ENCODE data around the gene RASA1. TPM values are rescaled to one million over a fixed set of nuclear protein-coding genes. Genes with fewer than 3 reads are reported as not detected.

RASA1 gene
- total RNA-seq, 1 experiment from 2014 or later, result 29.0 TPM

GRCh38 chr5:87246061-87246460 is 21.6 kb upstream of the RASA1 start:
- no peak for TF ChIP-seq SIN3A (IDR thresholded peaks at IDR 0.05; ENCODE audit: borderline replicate concordance, insufficient read depth, low read depth, low read length)
- no peak for TF ChIP-seq TCF7L2 (IDR thresholded peaks at IDR 0.05; ENCODE audit: low read depth, low read length)
- Histone ChIP-seq H3K27me3 (ENCODE audit: control insufficient read depth, insufficient read depth, low read length) (no peaks in the 10 kb centered on the region; the same call in none of the 2 replicates), H3K4me1 (ENCODE audit: control insufficient read depth, insufficient read depth, low read length) (no peaks in the 10 kb centered on the region), H3K36me3 (ENCODE audit: control insufficient read depth, insufficient read depth, low read length) (no peaks in the 10 kb centered on the region), H3K27ac (ENCODE audit: low read length) (no peak overlapping the region), H3K9me3 (ENCODE audit: control insufficient read depth, insufficient read depth, low read depth, low read length) (no peaks in the 10 kb centered on the region), H3K4me3 (ENCODE audit: low read depth in 2 of 2, low read length in 2 of 2) (no peak overlapping the region)
- no TSS peak for BruUV-seq (replicated peaks)
- in situ Hi-C loops (cut with HindIII; ENCODE audit: low pct_unique_long_range_greater_than_20kb, low sequenced_read_pairs), result no loop called here
- ATAC-seq (no peak), DNase-seq (ENCODE audit: low read depth, low spot score) (no peak)
- intact Hi-C loops (cut with micrococcal nuclease; ENCODE audit: unreplicated experiment), result no loop called here
- POLR2A ChIA-PET, result no interaction called here
- CTCF ChIA-PET, result no interaction called here

- in situ Hi-C loops (cut with HindIII; ENCODE audit: low pct_unique_long_range_greater_than_20kb, low sequenced_read_pairs) (no loop called here), intact Hi-C loops (cut with micrococcal nuclease; ENCODE audit: unreplicated experiment) (no loop called here)
- ATAC-seq (no peak), DNase-seq (ENCODE audit: low read depth, low spot score) (no peak)
- no TSS peak for BruUV-seq (replicated peaks)
- no peaks in the 10 kb centered on the region; the same call in 1 of the 2 replicates for H3K27me3 ChIP-seq (ENCODE audit: control insufficient read depth, insufficient read depth, low read length)
- ChIA-PET POLR2A (interaction anchor here (0.6 kb wide), 1 partner anchor 16 kb away, joined by 11 read pairs; the partner anchor contains the start of gene RASA1), CTCF (no interaction called here)
- no peaks in the 10 kb centered on the region for H3K36me3 ChIP-seq (ENCODE audit: control insufficient read depth, insufficient read depth, low read length)
- H3K9me3 ChIP-seq (ENCODE audit: control insufficient read depth, insufficient read depth, low read depth, low read length), result no peaks in the 10 kb centered on the region
- no peak overlapping the region for H3K27ac ChIP-seq (ENCODE audit: low read length)
- no peak overlapping the region for H3K4me3 ChIP-seq (ENCODE audit: low read depth in 2 of 2, low read length in 2 of 2)
- TF ChIP-seq REST (IDR thresholded peaks at IDR 0.05; ENCODE audit: insufficient read depth in 1 of 2, low read depth in 2 of 2, low read length in 1 of 2), result no peak
- TF ChIP-seq TCF7L2 (IDR thresholded peaks at IDR 0.05; ENCODE audit: low read depth, low read length), result no peak
- TF ChIP-seq CTCF (IDR thresholded peaks at IDR 0.05), result no peak
- no peak for TF ChIP-seq SIN3A (IDR thresholded peaks at IDR 0.05; ENCODE audit: borderline replicate concordance, insufficient read depth, low read depth, low read length)
- TF ChIP-seq POLR2AphosphoS5 (IDR thresholded peaks at IDR 0.05; ENCODE audit: low read depth, low read length), result no peak
- no peaks in the 10 kb centered on the region for H3K4me1 ChIP-seq (ENCODE audit: control insufficient read depth, insufficient read depth, low read length)
Observed at GRCh38 chr5:87252283-87252605, 15.4 kb upstream of the RASA1 start.

GRCh38 chr5:87254035-87254434 is 13.6 kb upstream of the RASA1 start:
- no TSS peak for BruUV-seq (replicated peaks)
- intact Hi-C loops (cut with micrococcal nuclease; ENCODE audit: unreplicated experiment) (no loop called here), in situ Hi-C loops (cut with HindIII; ENCODE audit: low pct_unique_long_range_greater_than_20kb, low sequenced_read_pairs) (no loop called here)
- CTCF ChIA-PET, result interaction anchor here (0.6 kb wide), 1 partner anchor 14 kb away, joined by 3 read pairs; the partner anchor contains the start of gene RASA1
- DNase-seq (ENCODE audit: low read depth, low spot score), result no peak
- POLR2A ChIA-PET, result no interaction called here
- H3K4me1 ChIP-seq (ENCODE audit: control insufficient read depth, insufficient read depth, low read length), result no peaks in the 10 kb centered on the region
- H3K4me3 ChIP-seq (ENCODE audit: low read depth in 2 of 2, low read length in 2 of 2), result no peak overlapping the region
- H3K27ac ChIP-seq (ENCODE audit: low read length), result no peak overlapping the region
- no peaks in the 10 kb centered on the region; the same call in 1 of the 2 replicates for H3K27me3 ChIP-seq (ENCODE audit: control insufficient read depth, insufficient read depth, low read length)
- no peak for ATAC-seq
- no peak for TF ChIP-seq CTCF (IDR thresholded peaks at IDR 0.05)
- no peak for TF ChIP-seq POLR2AphosphoS5 (IDR thresholded peaks at IDR 0.05; ENCODE audit: low read depth, low read length)
- no peak for TF ChIP-seq SIN3A (IDR thresholded peaks at IDR 0.05; ENCODE audit: borderline replicate concordance, insufficient read depth, low read depth, low read length)
- TF ChIP-seq REST (IDR thresholded peaks at IDR 0.05; ENCODE audit: insufficient read depth in 1 of 2, low read depth in 2 of 2, low read length in 1 of 2), result no peak
- no peak for TF ChIP-seq TCF7L2 (IDR thresholded peaks at IDR 0.05; ENCODE audit: low read depth, low read length)
- no peaks in the 10 kb centered on the region for H3K9me3 ChIP-seq (ENCODE audit: control insufficient read depth, insufficient read depth, low read depth, low read length)
- no peaks in the 10 kb centered on the region for H3K36me3 ChIP-seq (ENCODE audit: control insufficient read depth, insufficient read depth, low read length)
